Measurements from ENCODE around the gene FBXL7.

Gene FBXL7

GRCh38 chr5:15573590-15573989, 73.6 kb downstream of the FBXL7 start:
- in situ Hi-C loops (cut with HindIII; ENCODE audit: low sequenced_read_pairs): no loop called here

GRCh38 chr5:15574128-15574527, 74.1 kb downstream of the FBXL7 start:
- in situ Hi-C loops (cut with HindIII; ENCODE audit: low sequenced_read_pairs): no loop called here

DNA sequence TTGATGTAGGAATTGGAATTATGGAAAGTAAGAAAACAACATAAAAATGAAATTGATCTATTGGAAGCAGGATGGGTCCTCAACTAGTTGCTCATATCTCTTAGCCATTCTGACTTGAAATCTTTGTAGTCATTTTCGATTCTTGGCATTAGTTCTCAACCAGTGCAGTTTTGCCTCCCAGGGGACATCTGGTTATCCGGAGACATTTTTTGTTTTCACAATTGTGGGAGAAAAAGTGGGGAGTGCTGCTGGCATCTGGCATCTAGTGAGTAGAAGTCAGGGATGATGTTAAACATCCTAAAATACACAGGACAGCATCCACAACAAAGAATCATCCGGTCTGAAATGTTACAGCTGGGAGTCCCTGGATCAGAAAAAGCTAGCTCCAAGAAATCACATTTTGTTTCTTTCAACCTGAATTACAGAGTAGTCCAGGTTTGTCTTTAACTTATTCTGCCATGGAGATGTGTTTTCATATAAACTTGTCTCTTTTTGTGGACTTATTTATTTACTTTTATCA, 74.9 kb downstream of the FBXL7 start:
- in situ Hi-C loops (cut with HindIII; ENCODE audit: low sequenced_read_pairs): no loop called here

GRCh38 chr5:15575666-15576065, 75.7 kb downstream of the FBXL7 start:
- in situ Hi-C loops (cut with HindIII; ENCODE audit: low sequenced_read_pairs): no loop called here

- in situ Hi-C loops (cut with HindIII; ENCODE audit: low sequenced_read_pairs): no loop called here
Observed at GRCh38 chr5:15577132-15577531, 77.2 kb downstream of the FBXL7 start.

DNA sequence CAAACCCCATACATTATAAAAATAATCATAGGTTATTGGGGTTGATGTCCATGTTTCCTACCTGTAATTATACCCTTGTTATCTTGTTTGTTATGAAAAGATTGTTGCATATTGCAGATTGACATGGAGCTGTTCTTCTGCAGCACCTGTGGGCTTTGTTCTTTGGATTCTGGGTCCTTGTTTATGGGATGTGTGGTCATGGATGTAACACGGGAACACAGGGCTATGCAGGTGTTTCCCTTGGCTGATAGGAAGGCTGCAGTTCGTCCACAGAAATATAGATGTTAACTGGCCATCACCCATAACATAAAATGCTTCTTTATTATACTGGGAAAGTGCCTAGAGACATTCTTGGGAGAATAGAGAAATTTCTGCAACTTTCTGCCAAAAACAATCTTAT, 77.9 kb downstream of the FBXL7 start:
- in situ Hi-C loops (cut with HindIII; ENCODE audit: low sequenced_read_pairs): no loop called here

- in situ Hi-C loops (cut with HindIII; ENCODE audit: low sequenced_read_pairs): no loop called here
Observed at GRCh38 chr5:15579193-15579990, 79.4 kb downstream of the FBXL7 start.

GRCh38 chr5:15584528-15584927, 84.5 kb downstream of the FBXL7 start:
- in situ Hi-C loops (cut with HindIII; ENCODE audit: low sequenced_read_pairs): no loop called here

- in situ Hi-C loops (cut with HindIII; ENCODE audit: low sequenced_read_pairs): loop anchor here (5.0 kb wide), 1 partner anchor 42 kb away; no protein-coding TSS in a partner anchor
Observed at GRCh38 chr5:15585128-15585527, 85.1 kb downstream of the FBXL7 start.

GRCh38 chr5:15585841-15586591, 86.0 kb downstream of the FBXL7 start:
- in situ Hi-C loops (cut with HindIII; ENCODE audit: low sequenced_read_pairs): loop anchor here (5.0 kb wide), 1 partner anchor 41 kb away; no protein-coding TSS in a partner anchor

GRCh38 chr5:15587916-15588315, 87.9 kb downstream of the FBXL7 start:
- in situ Hi-C loops (cut with HindIII; ENCODE audit: low sequenced_read_pairs): loop anchor here (5.0 kb wide), 1 partner anchor 39 kb away; no protein-coding TSS in a partner anchor

- in situ Hi-C loops (cut with HindIII; ENCODE audit: low sequenced_read_pairs): no loop called here
Observed at GRCh38 chr5:15592728-15593127, 92.7 kb downstream of the FBXL7 start.

GRCh38 chr5:15594977-15595568, 95.1 kb downstream of the FBXL7 start:
- in situ Hi-C loops (cut with HindIII; ENCODE audit: low sequenced_read_pairs): loop anchor here (5.0 kb wide), 1 partner anchor 48 kb away; no protein-coding TSS in a partner anchor

DNA sequence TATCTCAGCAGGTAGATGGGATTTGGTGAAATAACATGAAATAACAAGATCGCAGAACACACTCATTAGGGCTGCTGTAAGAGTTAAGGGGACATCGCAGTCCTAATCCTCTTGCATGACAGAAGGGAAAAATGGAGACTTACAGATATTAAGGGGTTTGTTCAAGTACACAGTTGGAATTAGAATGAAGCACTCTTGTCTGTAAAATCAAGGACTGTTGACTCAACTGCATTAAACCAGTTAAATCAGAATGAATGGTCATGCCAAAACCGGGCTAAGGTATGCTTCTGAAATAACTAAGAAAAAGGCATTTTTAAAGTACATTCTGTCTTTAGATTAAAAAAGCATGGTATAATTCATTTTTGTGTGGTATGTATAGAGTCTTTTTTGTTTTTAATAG, 95.9 kb downstream of the FBXL7 start:
- in situ Hi-C loops (cut with HindIII; ENCODE audit: low sequenced_read_pairs): loop anchor here (5.0 kb wide), 1 partner anchor 49 kb away; no protein-coding TSS in a partner anchor

- in situ Hi-C loops (cut with HindIII; ENCODE audit: low sequenced_read_pairs): loop anchor here (5.0 kb wide), 1 partner anchor 50 kb away; no protein-coding TSS in a partner anchor
Observed at GRCh38 chr5:15596936-15597335, 97.0 kb downstream of the FBXL7 start.

DNA sequence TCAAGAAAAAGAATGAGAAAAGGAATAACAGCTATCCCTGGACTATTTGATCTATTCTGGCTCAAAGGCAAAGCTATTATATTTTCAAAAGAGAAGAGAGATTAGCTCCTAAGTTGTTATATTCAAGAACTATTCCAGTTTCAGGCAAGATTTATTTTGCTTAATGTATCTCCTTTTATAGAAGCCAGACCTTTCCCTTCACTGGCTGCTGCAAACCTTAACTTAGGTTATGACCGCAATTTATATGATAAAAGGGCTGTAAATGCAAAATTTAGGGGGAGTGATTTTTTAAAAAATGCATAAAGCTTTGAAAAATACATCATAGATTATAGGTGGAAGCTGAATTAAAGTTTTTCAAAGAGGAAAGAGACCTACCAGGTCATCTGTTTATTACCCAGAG, 97.8 kb downstream of the FBXL7 start:
- in situ Hi-C loops (cut with HindIII; ENCODE audit: low sequenced_read_pairs): loop anchor here (5.0 kb wide), 1 partner anchor 51 kb away; no protein-coding TSS in a partner anchor

- in situ Hi-C loops (cut with HindIII; ENCODE audit: low sequenced_read_pairs): loop anchor here (5.0 kb wide), 1 partner anchor 51 kb away; no protein-coding TSS in a partner anchor
Observed at GRCh38 chr5:15598294-15598902, 98.4 kb downstream of the FBXL7 start.

GRCh38 chr5:15600035-15600434, 100.1 kb downstream of the FBXL7 start:
- in situ Hi-C loops (cut with HindIII; ENCODE audit: low sequenced_read_pairs): no loop called here

GRCh38 chr5:15601274-15601673, 101.3 kb downstream of the FBXL7 start:
- in situ Hi-C loops (cut with HindIII; ENCODE audit: low sequenced_read_pairs): no loop called here

DNA sequence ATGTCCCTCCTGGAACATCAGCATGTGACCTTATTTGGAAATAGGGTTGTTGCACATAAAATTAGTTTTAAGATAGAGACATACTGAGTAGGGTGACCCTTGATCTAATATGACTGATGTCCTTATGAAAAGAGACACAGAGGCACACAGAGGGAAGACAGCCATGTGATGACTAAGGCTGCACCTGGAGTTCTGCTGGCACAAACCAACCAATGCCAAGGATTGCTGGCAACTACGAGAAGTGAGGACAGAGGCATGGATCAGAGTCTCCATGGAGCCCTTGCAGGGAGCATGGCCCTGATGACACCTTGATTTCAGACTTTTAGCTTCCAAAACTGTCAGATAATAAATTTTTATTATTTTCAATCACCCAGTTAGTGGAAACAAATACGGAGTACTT, 101.9 kb downstream of the FBXL7 start:
- in situ Hi-C loops (cut with HindIII; ENCODE audit: low sequenced_read_pairs): no loop called here

DNA sequence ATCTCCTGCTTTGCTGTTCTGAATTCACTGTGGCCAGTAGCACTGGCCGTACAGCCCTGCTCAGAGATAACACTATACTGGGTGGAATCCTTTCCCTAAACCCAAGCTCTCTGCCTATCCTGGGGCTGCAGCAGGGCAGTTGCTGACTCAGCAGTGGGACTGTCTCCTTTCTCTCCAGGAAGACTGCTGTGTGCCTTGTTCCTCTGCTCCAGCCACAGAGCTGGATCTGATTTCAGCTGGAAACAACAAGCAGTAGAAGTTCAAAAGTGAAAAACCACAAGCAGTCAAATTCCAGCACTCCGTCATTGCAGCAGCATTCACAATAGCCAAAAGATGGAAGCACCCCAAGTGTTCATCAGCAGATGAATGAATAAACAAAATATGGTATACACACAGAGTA, 105.0 kb downstream of the FBXL7 start:
- in situ Hi-C loops (cut with HindIII; ENCODE audit: low sequenced_read_pairs): no loop called here
